DMS53 (cell line): ENCODE measurements around the gene KBTBD13.
"Not testable (repeated sequence)": the region's sequence is repeated elsewhere in the genome, so short reads cannot be mapped to it uniquely, and the experiment has no call there.

Source experiments
- DNase-seq: peaks from one replicate; lab custom pipeline; 2025; lab: John Stamatoyannopoulos, UW

Gene KBTBD13

DNA sequence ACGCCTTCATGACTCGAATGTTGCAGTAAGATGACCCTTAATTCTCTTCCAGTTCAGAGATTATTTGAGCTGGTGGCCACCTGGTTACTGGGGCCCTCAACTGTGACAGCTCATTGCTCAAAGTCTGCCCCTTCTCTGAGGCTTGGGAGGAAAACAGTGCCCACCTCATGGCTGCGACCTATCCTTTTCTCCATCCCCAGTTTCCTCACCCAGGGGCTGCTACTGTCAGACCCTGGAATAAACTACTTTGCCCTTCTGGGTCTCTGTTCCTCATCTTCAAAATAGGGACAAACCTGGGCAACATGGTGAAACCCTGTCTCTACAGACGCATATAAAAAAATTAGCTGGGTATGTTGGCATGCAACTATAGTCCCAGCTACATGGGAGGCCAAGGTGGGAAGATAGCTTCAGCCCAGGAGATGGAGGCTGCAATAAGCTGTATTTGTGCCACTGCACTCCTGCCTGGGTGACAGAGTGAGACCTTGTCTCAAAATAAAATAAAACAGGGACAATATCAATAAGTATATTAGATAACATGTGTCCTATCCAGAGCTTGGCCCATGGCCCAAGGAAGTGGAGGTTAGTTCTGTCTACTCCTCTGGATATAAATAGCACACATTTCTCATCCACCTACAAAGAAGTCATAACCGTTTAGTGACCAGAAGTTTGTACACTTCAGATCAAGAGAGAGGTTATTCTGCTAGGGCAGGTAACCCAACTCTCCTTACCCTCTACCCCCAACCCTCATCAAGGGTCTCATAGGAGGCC, 6.6 kb upstream of the KBTBD13 start:
- DNase-seq = no peak

- no peak for DNase-seq
Measured at GRCh38 chr15:65071381-65071811, 5.2 kb upstream of the KBTBD13 start.

DNA sequence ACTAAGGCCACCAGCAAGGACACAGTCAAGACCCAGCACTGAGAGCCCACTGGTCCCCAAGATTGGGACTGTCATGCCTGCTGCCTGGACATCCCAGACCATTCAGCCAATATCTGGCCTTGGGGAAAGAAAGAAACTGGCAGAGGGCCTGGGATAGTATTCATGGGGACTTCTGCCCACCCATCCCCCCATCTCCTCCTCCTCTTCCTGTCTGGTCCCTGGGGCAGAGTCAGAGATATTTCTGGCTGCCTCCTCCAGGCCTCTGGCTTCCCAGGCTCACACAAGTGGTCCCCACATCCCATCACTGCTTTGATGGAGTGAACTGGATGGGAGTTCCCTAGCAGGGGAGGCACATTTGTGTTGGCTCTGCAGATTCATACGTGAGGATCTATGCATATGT, 4.5 kb upstream of the KBTBD13 start:
- DNase-seq = no peak

DNA sequence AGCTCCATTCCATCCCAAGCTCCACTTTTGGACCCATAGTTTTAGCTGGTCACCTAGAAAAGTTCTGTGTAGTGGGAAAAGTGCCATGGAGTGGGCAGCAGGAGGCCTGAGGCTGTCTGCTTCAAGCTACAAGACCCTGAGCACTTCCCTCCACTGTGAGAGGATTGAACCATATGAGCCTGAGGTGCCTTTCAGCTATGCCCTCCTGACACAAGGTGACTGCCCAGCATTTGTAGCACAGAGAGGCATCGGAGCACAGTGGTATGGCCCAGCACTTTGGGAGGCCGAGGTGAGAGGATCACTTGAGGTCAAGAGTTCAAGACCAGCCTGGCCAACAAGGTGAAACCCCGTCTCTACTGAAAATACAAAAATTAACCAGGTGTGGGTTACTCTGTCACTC, 3.9 kb upstream of the KBTBD13 start:
- DNase-seq = no peak

GRCh38 chr15:65074946-65075345, 1.6 kb upstream of the KBTBD13 start:
- not testable (repeated sequence) for DNase-seq

DNA sequence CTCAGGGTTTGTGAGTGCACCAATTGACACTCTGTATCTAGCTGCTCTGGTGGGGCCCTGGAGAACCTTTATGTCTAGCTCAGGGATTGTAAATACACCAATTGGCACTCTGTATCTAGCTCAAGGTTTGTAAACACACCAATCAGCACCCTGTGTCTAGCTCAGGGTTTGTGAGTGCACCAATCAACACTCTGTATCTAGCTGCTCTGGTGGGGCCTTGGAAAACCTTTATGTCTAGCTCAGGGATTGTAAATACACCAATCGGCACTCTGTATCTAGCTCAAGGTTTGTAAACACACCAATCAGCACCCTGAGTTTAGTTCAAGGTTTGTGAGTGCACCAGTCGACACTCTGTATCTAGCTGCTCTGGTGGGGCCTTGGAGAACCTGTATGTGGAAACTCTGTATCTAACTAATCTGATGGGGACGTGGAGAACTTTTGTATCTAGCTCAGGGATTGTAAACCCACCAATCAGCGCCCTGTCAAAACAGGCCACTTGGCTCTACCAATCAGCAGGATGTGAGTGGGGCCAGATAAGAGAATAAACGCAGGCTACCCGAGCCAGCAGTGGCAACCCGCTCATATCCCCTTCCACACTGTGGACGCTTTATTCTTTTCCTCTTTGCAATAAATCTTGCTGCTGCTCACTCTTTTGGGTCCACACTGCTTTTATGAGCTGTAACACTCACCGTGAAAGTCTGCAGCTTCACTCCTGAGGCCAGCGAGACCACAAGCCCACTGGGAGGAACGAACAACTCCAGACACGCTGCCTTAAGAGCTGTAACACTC, 745 bp upstream of the KBTBD13 start:
- DNase-seq = not testable (repeated sequence)

DNA sequence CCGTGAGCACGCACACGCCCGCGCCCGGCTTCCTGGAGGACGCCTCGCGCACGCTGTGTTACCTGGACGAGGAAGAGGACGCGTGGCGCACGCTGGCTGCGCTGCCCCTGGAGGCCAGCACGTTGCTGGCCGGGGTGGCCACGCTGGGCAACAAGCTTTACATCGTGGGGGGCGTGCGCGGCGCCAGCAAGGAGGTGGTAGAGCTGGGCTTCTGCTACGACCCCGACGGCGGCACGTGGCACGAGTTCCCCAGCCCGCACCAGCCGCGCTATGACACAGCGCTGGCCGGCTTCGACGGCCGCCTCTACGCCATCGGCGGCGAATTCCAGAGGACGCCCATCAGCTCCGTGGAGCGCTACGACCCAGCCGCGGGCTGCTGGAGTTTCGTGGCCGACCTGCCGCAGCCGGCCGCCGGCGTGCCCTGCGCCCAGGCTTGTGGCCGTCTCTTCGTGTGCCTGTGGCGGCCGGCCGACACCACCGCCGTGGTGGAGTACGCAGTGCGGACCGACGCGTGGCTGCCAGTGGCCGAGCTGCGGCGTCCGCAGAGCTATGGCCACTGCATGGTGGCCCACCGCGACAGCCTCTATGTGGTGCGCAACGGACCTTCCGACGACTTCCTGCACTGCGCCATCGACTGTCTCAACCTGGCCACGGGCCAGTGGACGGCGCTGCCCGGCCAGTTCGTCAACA, 890 bp downstream of the KBTBD13 start:
- no peak for DNase-seq

DNA sequence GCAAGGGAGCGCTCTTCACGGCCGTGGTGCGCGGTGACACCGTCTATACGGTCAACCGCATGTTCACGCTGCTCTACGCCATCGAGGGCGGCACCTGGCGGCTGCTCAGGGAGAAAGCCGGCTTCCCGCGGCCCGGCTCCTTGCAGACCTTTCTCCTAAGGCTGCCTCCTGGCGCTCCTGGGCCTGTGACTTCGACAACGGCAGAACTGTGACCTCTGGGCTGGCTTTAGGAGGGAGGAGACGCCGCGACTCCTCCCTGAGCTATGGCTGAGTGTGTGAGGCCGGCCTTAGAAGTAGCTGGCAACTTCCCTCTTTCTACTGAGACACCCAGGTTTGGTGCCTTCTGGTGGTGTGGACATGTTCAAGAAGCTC, 1.4 kb downstream of the KBTBD13 start:
- DNase-seq = peak; percentile 79

- no peak for DNase-seq
Measured at GRCh38 chr15:65079580-65079979, 3.0 kb downstream of the KBTBD13 start.

GRCh38 chr15:65081270-65081669, 4.7 kb downstream of the KBTBD13 start:
- no peak for DNase-seq

DNA sequence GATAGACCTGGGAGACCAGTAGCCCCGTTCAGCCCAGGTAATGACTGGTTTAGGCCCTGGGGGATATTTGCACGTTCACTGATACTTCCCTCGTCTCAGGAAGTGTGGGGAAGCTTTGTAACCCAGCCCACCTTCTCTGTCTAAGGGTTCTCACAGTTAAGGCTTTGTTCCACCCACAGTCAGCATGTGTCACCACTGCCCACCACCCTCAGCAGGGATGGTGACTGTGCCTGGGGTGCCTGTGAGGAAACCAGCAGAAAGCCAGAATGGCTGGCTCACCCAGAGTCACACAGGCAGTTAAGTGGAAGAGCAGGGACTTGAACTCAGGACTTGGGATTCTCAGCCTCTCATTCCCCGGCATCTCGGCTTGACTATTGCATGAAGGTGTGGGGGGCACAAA, 5.2 kb downstream of the KBTBD13 start:
- DNase-seq = no peak

- DNase-seq = no peak
Measured at GRCh38 chr15:65082303-65082953, 5.9 kb downstream of the KBTBD13 start.

GRCh38 chr15:65083262-65083701, 6.7 kb downstream of the KBTBD13 start:
- no peak for DNase-seq

DNA sequence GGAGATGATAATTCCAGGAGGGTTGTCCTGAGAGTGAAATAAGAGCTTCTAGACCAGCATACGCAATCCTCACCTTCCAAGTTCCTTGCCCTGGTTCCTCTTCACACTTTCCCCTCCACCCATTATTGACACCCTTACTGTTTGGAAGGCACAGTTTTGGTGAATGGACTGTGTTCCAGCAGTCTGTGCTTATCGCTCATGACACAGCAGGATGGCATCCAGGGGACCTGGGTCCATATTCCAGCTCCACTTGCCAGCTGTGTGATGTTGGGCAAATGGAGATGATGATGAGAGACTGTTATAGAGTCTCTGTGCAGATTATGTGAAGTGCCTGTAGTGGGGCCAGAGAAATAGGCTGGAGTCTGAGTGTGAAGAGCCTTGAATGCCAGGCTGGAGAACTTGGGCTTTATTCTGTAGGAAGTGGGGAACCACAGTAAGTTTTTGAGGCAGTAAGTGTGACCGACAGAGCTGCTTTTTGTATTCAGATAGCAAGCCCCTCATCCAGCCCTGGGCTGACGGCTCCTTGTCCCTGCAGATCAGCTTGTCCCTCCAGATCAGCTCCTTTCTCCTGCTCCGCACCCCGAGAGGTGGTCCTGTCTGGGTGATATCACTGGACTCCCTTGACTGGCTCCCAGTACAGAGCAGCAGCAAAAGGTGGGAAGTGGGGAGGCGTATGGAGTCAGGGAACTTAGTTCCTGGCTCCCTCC, 8.1 kb downstream of the KBTBD13 start:
- no peak for DNase-seq

DNA sequence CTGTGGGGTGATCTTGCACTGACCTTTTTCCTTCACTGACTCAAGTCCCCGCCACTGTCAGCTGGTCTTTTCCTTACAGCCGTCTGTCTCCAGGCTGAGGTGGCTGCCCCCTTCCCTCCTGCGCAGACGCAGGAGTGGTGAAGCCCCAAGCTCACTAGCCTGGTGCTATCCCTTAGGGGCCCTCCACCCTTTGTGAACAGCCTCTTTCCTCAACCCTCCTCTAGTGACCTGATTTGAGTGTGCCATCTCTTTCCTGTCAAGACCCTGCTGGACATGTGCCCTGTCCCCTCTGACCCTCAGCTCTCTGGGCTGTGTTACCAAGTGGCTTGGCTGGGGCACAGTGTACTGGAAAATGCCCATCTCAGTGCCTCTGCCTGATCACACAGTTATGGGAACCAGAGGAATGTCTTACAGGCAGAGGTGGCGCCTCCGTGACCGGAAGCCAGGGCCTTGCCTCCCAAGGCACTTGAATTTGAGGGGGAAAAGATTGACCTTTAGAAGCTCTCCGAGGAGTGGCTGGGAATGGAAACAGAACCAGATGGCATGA, 8.7 kb downstream of the KBTBD13 start:
- no peak for DNase-seq

DNA sequence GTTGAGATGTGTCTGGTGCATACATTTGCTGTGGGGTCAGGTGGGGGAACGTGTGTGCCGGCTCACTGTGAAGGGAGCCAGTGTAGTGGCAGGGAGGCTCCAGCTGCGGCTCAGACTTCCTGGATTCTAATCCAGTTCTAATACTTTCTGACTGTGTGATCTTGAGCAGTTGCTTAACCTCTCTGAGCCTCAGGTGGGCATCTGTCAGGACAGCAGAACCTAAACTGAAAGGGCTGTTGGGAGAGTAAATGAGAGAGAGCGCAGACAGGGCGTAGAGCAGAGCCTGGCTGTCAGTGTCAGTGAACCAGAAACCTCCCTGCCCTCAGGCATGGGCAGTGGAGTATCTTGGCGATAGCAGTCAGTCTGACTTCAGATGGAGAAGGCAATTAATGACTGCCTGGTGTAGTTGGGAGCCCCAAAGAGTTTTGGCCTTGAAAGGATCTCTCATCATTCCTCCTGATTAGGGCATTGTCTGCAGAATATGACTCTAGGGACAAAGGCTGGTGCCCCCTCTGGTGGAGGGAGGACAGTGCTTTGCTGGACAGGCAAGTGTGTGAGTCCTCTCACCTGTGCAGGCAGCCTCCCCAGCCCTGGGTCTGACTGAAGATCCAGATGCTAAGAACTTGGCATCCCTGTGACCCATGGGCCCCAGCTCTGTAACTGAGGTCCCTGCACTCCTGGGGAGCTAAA, 9.6 kb downstream of the KBTBD13 start:
- peak; percentile 64 for DNase-seq

- peak; percentile 15 for DNase-seq
Measured at GRCh38 chr15:65086680-65087111, 10.2 kb downstream of the KBTBD13 start.

- peak; percentile 7 for DNase-seq
Measured at GRCh38 chr15:65087411-65087810, 10.9 kb downstream of the KBTBD13 start.

DNA sequence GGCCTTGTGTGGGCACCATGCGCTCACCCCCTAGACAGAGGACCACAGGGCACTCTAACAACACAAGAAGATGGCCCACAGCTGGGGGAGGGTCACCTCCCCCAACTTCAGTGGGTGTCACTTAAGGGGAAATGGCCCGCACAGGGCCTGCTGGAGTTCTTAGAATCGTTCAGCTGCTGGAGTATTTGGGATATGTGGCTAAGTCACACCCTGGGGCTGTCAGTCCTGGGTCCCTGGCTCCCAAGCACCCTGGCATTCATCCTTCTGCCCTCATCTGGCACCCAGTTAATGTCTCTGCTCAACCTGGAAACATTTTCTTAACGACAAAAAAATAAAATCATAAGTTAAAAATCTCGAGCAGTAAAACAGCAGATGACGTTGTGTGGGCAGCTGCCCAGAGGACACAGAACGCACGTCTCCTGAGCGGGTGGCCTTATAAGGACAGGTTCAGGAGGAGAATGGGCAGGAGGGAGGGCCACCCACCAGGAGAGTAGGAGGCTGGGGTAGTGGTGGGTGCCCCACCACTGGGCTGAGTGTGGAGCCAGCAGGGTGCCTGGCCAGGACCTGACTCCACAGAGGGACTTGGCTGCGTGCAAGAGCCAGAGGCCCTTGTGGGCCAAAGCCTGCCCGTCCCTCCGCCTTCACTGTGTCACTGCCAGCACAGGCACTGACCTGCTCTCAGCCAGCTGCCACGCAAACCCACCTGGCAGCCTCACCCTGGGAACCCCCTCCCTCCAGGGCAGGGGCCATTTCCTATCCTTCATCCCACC, 11.5 kb downstream of the KBTBD13 start:
- no peak for DNase-seq

- no peak for DNase-seq
Measured at GRCh38 chr15:65088643-65089021, 12.1 kb downstream of the KBTBD13 start.
